Upper lobe of right lung (tissue), 1 donor: ENCODE results near the gene INO80. TPM values are rescaled to one million over a fixed set of nuclear protein-coding genes. Genes with fewer than 3 reads are reported as not detected.

ENCODE experiments used
- ATAC-seq: fragments of 200-7000 bp; cut with Tn5 transposase; one replicate; pipeline ENCODE4 v1.9.1; 2020; ENCODE audit warnings: mild to moderate bottlenecking, moderate library complexity
- DNase-seq: peaks from one replicate; pipeline ENCODE4 v3.0.0-alpha.2; 2020
- H3K27ac ChIP-seq: fragments of 200-600 bp; one replicate; pipeline ENCODE4 v1.8.0; 2022
- H3K27me3 ChIP-seq: fragments of 200-600 bp; one replicate; pipeline ENCODE4 v1.8.0; 2022; ENCODE audit warnings: mild to moderate bottlenecking
- H3K36me3 ChIP-seq: fragments of 200-600 bp; one replicate; pipeline ENCODE4 v1.8.0; 2022
- H3K4me1 ChIP-seq: fragments of 200-600 bp; one replicate; pipeline ENCODE4 v1.8.0; 2022
- H3K4me3 ChIP-seq: fragments of 200-600 bp; one replicate; pipeline ENCODE4 v1.8.0; 2022; ENCODE audit warnings: mild to moderate bottlenecking
- H3K9me3 ChIP-seq: fragments of 200-600 bp; one replicate; pipeline ENCODE4 v1.8.0; 2022
- intact Hi-C: fragments of 100-400 bp; cut with DNase I; formaldehyde crosslinking; loops from one replicate; pipeline ENCODE4 v1.11.0; 2022
- total RNA-seq: library from RNA; stranded (reverse); fragmentation: NEBNext Ultra II Directional; extraction: Animal tissue kit (Norgen Biotek cat#: 25700); gene quantifications from one replicate; pipeline ENCODE4 v1.2.1, GENCODE V29; 2021
- TF ChIP-seq, protein P1 (sequence below): fragments of 200-600 bp; IDR thresholded peaks from one replicate; pipeline ENCODE4 v1.8.0; 2022; ENCODE audit warnings: antibody characterized with exemption
- donor health status: DM: no; HTN: yes; CAD: no; lungs with severe emphysema.

The INO80 gene
- total RNA-seq, 1 donor from 2014 or later = 35.6 TPM

DNA sequence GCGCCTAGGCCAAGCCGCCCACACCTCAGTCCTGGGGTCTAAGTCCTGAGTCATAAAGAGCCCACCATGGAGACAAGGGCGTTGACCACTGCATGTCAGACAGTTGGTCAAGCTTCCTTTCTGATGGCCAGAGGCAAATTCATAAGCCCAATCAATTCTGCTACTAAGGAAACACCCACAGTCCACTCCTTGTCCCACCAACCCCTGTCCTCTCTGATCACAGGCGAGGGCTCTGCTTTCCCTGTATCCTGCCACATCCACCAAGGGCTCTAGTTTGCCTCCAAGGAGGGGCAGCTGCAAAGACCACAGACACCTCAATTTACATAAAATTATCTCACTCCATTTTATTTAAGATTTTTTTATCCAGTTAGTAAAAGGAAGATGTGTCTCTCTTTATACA, 137.5 kb downstream of the INO80 start:
- TF ChIP-seq, protein P1, sequence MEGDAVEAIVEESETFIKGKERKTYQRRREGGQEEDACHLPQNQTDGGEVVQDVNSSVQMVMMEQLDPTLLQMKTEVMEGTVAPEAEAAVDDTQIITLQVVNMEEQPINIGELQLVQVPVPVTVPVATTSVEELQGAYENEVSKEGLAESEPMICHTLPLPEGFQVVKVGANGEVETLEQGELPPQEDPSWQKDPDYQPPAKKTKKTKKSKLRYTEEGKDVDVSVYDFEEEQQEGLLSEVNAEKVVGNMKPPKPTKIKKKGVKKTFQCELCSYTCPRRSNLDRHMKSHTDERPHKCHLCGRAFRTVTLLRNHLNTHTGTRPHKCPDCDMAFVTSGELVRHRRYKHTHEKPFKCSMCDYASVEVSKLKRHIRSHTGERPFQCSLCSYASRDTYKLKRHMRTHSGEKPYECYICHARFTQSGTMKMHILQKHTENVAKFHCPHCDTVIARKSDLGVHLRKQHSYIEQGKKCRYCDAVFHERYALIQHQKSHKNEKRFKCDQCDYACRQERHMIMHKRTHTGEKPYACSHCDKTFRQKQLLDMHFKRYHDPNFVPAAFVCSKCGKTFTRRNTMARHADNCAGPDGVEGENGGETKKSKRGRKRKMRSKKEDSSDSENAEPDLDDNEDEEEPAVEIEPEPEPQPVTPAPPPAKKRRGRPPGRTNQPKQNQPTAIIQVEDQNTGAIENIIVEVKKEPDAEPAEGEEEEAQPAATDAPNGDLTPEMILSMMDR = no peak
- intact Hi-C loops = no loop called here
- no peaks in the 10 kb centered on the region for H3K27me3 ChIP-seq
- DNase-seq (no peak), ATAC-seq (no peak)
- H3K36me3 ChIP-seq = peaks cover 73% of the 10 kb centered on the region
- H3K4me1 ChIP-seq = peaks cover 5% of the 10 kb centered on the region
- no peak overlapping the region for H3K4me3 ChIP-seq
- no peaks in the 10 kb centered on the region for H3K9me3 ChIP-seq
- no peak overlapping the region for H3K27ac ChIP-seq

DNA sequence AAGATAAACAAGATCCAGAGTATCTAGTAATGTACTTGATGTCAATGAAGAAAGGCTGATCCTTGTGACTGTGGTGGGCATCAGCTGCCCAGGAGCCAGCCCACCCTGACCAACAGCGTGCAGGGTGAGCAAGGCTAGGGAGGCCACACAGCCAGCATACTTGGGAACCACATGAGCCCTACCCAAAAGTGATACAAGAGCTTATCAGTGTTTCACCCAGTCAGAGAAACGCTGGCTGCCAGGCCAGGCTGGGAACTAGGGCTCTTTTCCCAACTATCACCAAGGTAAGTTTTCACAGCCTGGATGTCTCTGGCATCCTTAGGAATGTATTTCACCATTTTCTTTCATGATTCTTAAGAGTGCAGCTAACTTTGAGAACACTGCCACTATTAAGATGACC, 137.9 kb downstream of the INO80 start:
- no peaks in the 10 kb centered on the region for H3K27me3 ChIP-seq
- H3K9me3 ChIP-seq = no peaks in the 10 kb centered on the region
- no peak for ATAC-seq
- no peak overlapping the region for H3K4me3 ChIP-seq
- H3K4me1 ChIP-seq = peaks cover 5% of the 10 kb centered on the region
- H3K27ac ChIP-seq = no peak overlapping the region
- TF ChIP-seq, protein P1 = no peak
- DNase-seq = no peak
- H3K36me3 ChIP-seq = peaks cover 69% of the 10 kb centered on the region
- intact Hi-C loops = no loop called here

DNA sequence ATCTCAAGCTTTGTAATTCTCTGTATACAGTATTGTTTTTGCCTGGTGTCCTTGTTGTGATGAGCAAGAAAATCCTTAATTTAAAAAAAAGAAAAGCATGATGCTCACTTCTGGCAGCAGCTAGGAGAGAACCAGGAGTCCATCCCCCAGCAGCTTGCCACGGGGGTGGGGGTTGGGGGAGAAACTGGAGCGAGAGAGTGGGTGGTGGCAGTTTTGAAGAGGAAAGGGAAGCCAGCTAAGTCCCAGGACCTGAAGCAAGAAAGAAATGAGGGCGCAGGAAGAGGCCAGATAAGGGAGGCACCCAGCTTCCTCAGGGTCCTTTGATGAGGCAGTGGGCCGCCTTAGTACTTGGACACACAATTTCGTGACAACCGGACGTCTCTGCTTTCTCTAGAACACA, 139.3 kb downstream of the INO80 start:
- H3K4me1 ChIP-seq = no peaks in the 10 kb centered on the region
- no peaks in the 10 kb centered on the region for H3K9me3 ChIP-seq
- ATAC-seq = no peak
- intact Hi-C loops = no loop called here
- H3K36me3 ChIP-seq = peaks cover 56% of the 10 kb centered on the region
- no peak for DNase-seq
- H3K4me3 ChIP-seq = no peak overlapping the region
- no peaks in the 10 kb centered on the region for H3K27me3 ChIP-seq
- TF ChIP-seq, protein P1 = no peak
- H3K27ac ChIP-seq = no peak overlapping the region

DNA sequence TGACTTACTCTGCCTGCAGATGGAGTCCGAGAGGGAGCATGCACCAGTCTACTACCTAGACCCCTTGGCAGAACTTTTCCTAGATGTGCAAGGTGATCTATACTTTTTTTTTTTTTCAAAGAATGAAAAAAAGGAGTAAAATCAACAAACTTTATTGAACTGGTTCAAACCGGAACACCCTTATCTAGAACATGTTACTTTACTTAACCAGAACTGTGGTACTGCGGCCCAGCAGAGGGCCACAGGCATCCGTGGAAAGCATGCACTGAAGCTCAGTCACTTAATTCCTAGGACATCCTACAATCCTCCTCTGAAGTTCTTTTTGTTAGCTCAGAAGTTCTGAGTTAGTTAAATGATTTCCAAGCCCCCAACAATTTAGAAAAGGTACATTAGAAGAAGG, 141.2 kb downstream of the INO80 start:
- Histone ChIP-seq H3K27me3 (no peaks in the 10 kb centered on the region), H3K36me3 (peaks cover 36% of the 10 kb centered on the region), H3K9me3 (no peaks in the 10 kb centered on the region), H3K4me1 (no peaks in the 10 kb centered on the region), H3K4me3 (no peak overlapping the region), H3K27ac (no peak overlapping the region)
- ATAC-seq = no peak
- intact Hi-C loops = no loop called here
- TF ChIP-seq, protein P1 = no peak
- DNase-seq = no peak

- TF ChIP-seq, protein P1 = no peak
- intact Hi-C loops = no loop called here
- H3K4me1 ChIP-seq = peaks cover 3% of the 10 kb centered on the region
- H3K27ac ChIP-seq = no peak overlapping the region
- H3K9me3 ChIP-seq = no peaks in the 10 kb centered on the region
- DNase-seq (no peak), ATAC-seq (no peak)
- H3K4me3 ChIP-seq = no peak overlapping the region
- H3K36me3 ChIP-seq = no peaks in the 10 kb centered on the region
- no peaks in the 10 kb centered on the region for H3K27me3 ChIP-seq
Measured at GRCh38 chr15:40969363-40969762, 146.7 kb downstream of the INO80 start.

DNA sequence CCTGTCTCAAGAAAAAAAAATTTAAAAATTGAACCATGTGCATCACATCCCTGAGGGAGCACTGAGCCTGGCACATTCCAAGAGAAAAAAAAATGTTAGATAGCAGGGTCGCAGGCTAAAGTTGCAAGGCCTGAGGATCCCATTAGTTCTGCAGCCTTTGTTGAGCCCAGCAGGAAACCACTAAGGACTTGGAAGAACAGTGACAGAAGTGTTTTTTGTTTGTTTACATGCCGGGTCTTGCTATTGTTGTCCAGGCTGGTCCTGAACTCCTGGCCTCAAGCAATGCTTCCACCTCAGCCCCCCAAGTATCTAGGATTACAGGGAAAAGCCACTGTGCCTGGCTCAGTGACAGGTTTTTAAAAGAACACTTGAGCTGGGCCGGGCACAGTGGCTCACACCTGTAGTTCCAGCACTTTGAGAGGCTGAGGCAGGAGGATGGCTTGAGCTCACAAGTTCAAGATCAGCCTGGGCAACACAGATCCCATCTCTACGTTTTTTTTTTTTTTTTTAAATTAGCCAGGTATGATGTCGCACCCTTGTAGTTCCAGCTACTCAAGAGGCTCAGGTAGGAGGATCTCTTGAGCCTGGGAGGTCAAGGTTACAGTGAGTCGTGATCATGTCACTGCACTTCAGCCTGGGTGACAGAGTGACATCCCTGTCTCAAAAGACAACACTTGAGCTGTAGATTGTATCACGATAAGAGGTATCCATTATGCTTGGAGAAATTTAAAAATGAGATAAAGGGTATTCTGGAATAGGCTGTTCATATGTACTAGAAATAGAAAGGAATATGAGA, 147.6 kb downstream of the INO80 start:
- H3K27me3 ChIP-seq = no peaks in the 10 kb centered on the region
- intact Hi-C loops = no loop called here
- no peaks in the 10 kb centered on the region for H3K36me3 ChIP-seq
- no peaks in the 10 kb centered on the region for H3K9me3 ChIP-seq
- TF ChIP-seq, protein P1 = no peak
- H3K27ac ChIP-seq = no peak overlapping the region
- ATAC-seq (no peak), DNase-seq (no peak)
- peaks cover 3% of the 10 kb centered on the region for H3K4me1 ChIP-seq
- H3K4me3 ChIP-seq = no peak overlapping the region
